ENCODE results near the gene IFT122.

The IFT122 gene

GRCh38 chr3:129422897-129423296 lies 17.1 kb upstream of the IFT122 start:
- DNase-seq (ENCODE audit: low spot score) = no peak
- Mint-ChIP-seq H3K4me1 (ENCODE audit: low read depth) (peaks cover 2% of the 10 kb centered on the region), H3K9me3 (no peaks in the 10 kb centered on the region), H3K27ac (no peak overlapping the region), H3K4me3 (no peak overlapping the region), H3K27me3 (ENCODE audit: low read depth) (peaks cover 5% of the 10 kb centered on the region), H3K36me3 (ENCODE audit: low read depth) (no peaks in the 10 kb centered on the region)

- H3K4me3 Mint-ChIP-seq = no peak overlapping the region
- DNase-seq (ENCODE audit: low spot score) = no peak
- peaks cover 7% of the 10 kb centered on the region for H3K27me3 Mint-ChIP-seq (ENCODE audit: low read depth)
- no peaks in the 10 kb centered on the region for H3K9me3 Mint-ChIP-seq
- peaks cover 13% of the 10 kb centered on the region for H3K4me1 Mint-ChIP-seq (ENCODE audit: low read depth)
- H3K27ac Mint-ChIP-seq = no peak overlapping the region
- H3K36me3 Mint-ChIP-seq (ENCODE audit: low read depth) = peaks cover 5% of the 10 kb centered on the region
Observed at GRCh38 chr3:129424185-129424841, 15.7 kb upstream of the IFT122 start.

- peaks cover 9% of the 10 kb centered on the region for H3K36me3 Mint-ChIP-seq (ENCODE audit: low read depth)
- H3K4me3 Mint-ChIP-seq = no peak overlapping the region
- peaks cover 7% of the 10 kb centered on the region for H3K27me3 Mint-ChIP-seq (ENCODE audit: low read depth)
- H3K4me1 Mint-ChIP-seq (ENCODE audit: low read depth) = peaks cover 18% of the 10 kb centered on the region
- H3K9me3 Mint-ChIP-seq = no peaks in the 10 kb centered on the region
- no peak overlapping the region for H3K27ac Mint-ChIP-seq
- no peak for DNase-seq (ENCODE audit: low spot score)
Observed at GRCh38 chr3:129425213-129425612, 14.8 kb upstream of the IFT122 start.

GRCh38 chr3:129425619-129426018 lies 14.4 kb upstream of the IFT122 start:
- Mint-ChIP-seq H3K4me1 (ENCODE audit: low read depth) (peaks cover 18% of the 10 kb centered on the region), H3K27me3 (ENCODE audit: low read depth) (peaks cover 7% of the 10 kb centered on the region), H3K9me3 (no peaks in the 10 kb centered on the region), H3K36me3 (ENCODE audit: low read depth) (peaks cover 13% of the 10 kb centered on the region), H3K4me3 (no peak overlapping the region), H3K27ac (no peak overlapping the region)
- no peak for DNase-seq (ENCODE audit: low spot score)

GRCh38 chr3:129428007-129428375 lies 12.0 kb upstream of the IFT122 start:
- H3K9me3 Mint-ChIP-seq = no peaks in the 10 kb centered on the region

GRCh38 chr3:129428376-129429079 lies 11.5 kb upstream of the IFT122 start, which contains the start of gene EFCAB12:
EFCAB12 (minus strand) TSS chr3:129428636; CDS start chr3:129428488, 148 bp downstream.
- peaks cover 18% of the 10 kb centered on the region for H3K4me1 Mint-ChIP-seq (ENCODE audit: low read depth)
- peaks cover 29% of the 10 kb centered on the region for H3K36me3 Mint-ChIP-seq (ENCODE audit: low read depth)
- peak within 1 kb of the TSS; percentile 80 for H3K4me3 Mint-ChIP-seq
- peak; percentile 88 for DNase-seq (ENCODE audit: low spot score)
- no peaks in the 10 kb centered on the region for H3K9me3 Mint-ChIP-seq
- peak within 1 kb of the TSS; percentile 47 for H3K27ac Mint-ChIP-seq
- H3K27me3 Mint-ChIP-seq (ENCODE audit: low read depth) = peaks cover 7% of the 10 kb centered on the region

More at GRCh38 chr3:129428007-129428375, 12.0 kb upstream of the IFT122 start:
- Mint-ChIP-seq H3K36me3 (ENCODE audit: low read depth) (peaks cover 25% of the 10 kb centered on the region), H3K4me3 (peak overlapping the region; percentile 80), H3K27me3 (ENCODE audit: low read depth) (peaks cover 7% of the 10 kb centered on the region), H3K4me1 (ENCODE audit: low read depth) (peaks cover 18% of the 10 kb centered on the region), H3K27ac (no peak overlapping the region)
- DNase-seq (ENCODE audit: low spot score) = no peak

GRCh38 chr3:129429080-129429451 lies 11.0 kb upstream of the IFT122 start:
- Mint-ChIP-seq H3K4me3 (peak overlapping the region; percentile 80), H3K9me3 (no peaks in the 10 kb centered on the region), H3K4me1 (ENCODE audit: low read depth) (peaks cover 20% of the 10 kb centered on the region), H3K27me3 (ENCODE audit: low read depth) (peaks cover 7% of the 10 kb centered on the region), H3K36me3 (ENCODE audit: low read depth) (peaks cover 34% of the 10 kb centered on the region), H3K27ac (peak overlapping the region; percentile 1)
- DNase-seq (ENCODE audit: low spot score) = no peak

- Mint-ChIP-seq H3K4me1 (ENCODE audit: low read depth) (peaks cover 23% of the 10 kb centered on the region), H3K27ac (no peak overlapping the region), H3K4me3 (no peak overlapping the region), H3K27me3 (ENCODE audit: low read depth) (peaks cover 7% of the 10 kb centered on the region), H3K36me3 (ENCODE audit: low read depth) (peaks cover 37% of the 10 kb centered on the region), H3K9me3 (no peaks in the 10 kb centered on the region)
- no peak for DNase-seq (ENCODE audit: low spot score)
Observed at GRCh38 chr3:129429602-129430001, 10.4 kb upstream of the IFT122 start.

- DNase-seq (ENCODE audit: low spot score) = no peak
- Mint-ChIP-seq H3K27me3 (ENCODE audit: low read depth) (peaks cover 7% of the 10 kb centered on the region), H3K4me3 (no peak overlapping the region), H3K9me3 (no peaks in the 10 kb centered on the region), H3K27ac (no peak overlapping the region), H3K36me3 (ENCODE audit: low read depth) (peaks cover 53% of the 10 kb centered on the region), H3K4me1 (ENCODE audit: low read depth) (peaks cover 40% of the 10 kb centered on the region)
Observed at GRCh38 chr3:129432036-129432435, 8.0 kb upstream of the IFT122 start.

- Mint-ChIP-seq H3K4me3 (no peak overlapping the region), H3K4me1 (ENCODE audit: low read depth) (peaks cover 43% of the 10 kb centered on the region), H3K27me3 (ENCODE audit: low read depth) (peaks cover 4% of the 10 kb centered on the region), H3K27ac (no peak overlapping the region), H3K9me3 (no peaks in the 10 kb centered on the region), H3K36me3 (ENCODE audit: low read depth) (peaks cover 58% of the 10 kb centered on the region)
- DNase-seq (ENCODE audit: low spot score) = no peak
Observed at GRCh38 chr3:129432671-129433070, 7.4 kb upstream of the IFT122 start.

- Mint-ChIP-seq H3K27me3 (ENCODE audit: low read depth) (no peaks in the 10 kb centered on the region), H3K9me3 (no peaks in the 10 kb centered on the region), H3K36me3 (ENCODE audit: low read depth) (peaks cover 62% of the 10 kb centered on the region), H3K4me3 (no peak overlapping the region), H3K4me1 (ENCODE audit: low read depth) (peaks cover 42% of the 10 kb centered on the region), H3K27ac (no peak overlapping the region)
- no peak for DNase-seq (ENCODE audit: low spot score)
Observed at GRCh38 chr3:129433565-129433964, 6.5 kb upstream of the IFT122 start.

GRCh38 chr3:129434140-129434539 lies 5.9 kb upstream of the IFT122 start:
- Mint-ChIP-seq H3K27me3 (ENCODE audit: low read depth) (no peaks in the 10 kb centered on the region), H3K9me3 (no peaks in the 10 kb centered on the region), H3K4me1 (ENCODE audit: low read depth) (peaks cover 38% of the 10 kb centered on the region), H3K27ac (no peak overlapping the region), H3K36me3 (ENCODE audit: low read depth) (peaks cover 58% of the 10 kb centered on the region), H3K4me3 (no peak overlapping the region)
- DNase-seq (ENCODE audit: low spot score) = no peak

GRCh38 chr3:129435367-129435766 lies 4.7 kb upstream of the IFT122 start:
- H3K27me3 Mint-ChIP-seq (ENCODE audit: low read depth) = no peaks in the 10 kb centered on the region
- no peak overlapping the region for H3K4me3 Mint-ChIP-seq
- H3K4me1 Mint-ChIP-seq (ENCODE audit: low read depth) = peaks cover 36% of the 10 kb centered on the region
- no peak for DNase-seq (ENCODE audit: low spot score)
- H3K36me3 Mint-ChIP-seq (ENCODE audit: low read depth) = peaks cover 54% of the 10 kb centered on the region
- no peak overlapping the region for H3K27ac Mint-ChIP-seq
- no peaks in the 10 kb centered on the region for H3K9me3 Mint-ChIP-seq

GRCh38 chr3:129439226-129439816 lies 703 bp upstream of the IFT122 start:
- Mint-ChIP-seq H3K9me3 (no peaks in the 10 kb centered on the region), H3K4me1 (ENCODE audit: low read depth) (peaks cover 54% of the 10 kb centered on the region), H3K36me3 (ENCODE audit: low read depth) (peaks cover 31% of the 10 kb centered on the region), H3K27ac (peak overlapping the region; percentile 99), H3K4me3 (peak overlapping the region; percentile 93), H3K27me3 (ENCODE audit: low read depth) (no peaks in the 10 kb centered on the region)
- no peak for DNase-seq (ENCODE audit: low spot score)

Measured in T-helper 2 cell treated with Interferon-gamma antibody and Interleukin-4, amounts not matched to agents 5 μg/mL and 100 μg/mL, for 36 hours (primary cell).